Activated naive CD8-positive, alpha-beta T cell (primary cell): ENCODE results near the gene SEZ6L2.
"Not testable (repeated sequence)": the region's sequence is repeated elsewhere in the genome, so short reads cannot be mapped to it uniquely, and the experiment has no call there.

Experiments used
- H3K27ac Mint-ChIP-seq: one replicate; pipeline ENCODE4 v1.8.0; 2021; ENCODE audit warnings: mixed read lengths
- H3K27me3 Mint-ChIP-seq: one replicate; pipeline ENCODE4 v1.8.0; 2021; ENCODE audit warnings: mixed read lengths
- H3K36me3 Mint-ChIP-seq: one replicate; pipeline ENCODE4 v1.8.0; 2021; ENCODE audit warnings: mixed read lengths
- H3K4me1 Mint-ChIP-seq: one replicate; pipeline ENCODE4 v1.8.0; 2021; ENCODE audit warnings: low read depth, mixed read lengths
- H3K4me3 Mint-ChIP-seq: one replicate; pipeline ENCODE4 v1.8.0; 2021; ENCODE audit warnings: mild to moderate bottlenecking, mixed read lengths
- H3K9me3 Mint-ChIP-seq: one replicate; pipeline ENCODE4 v1.8.0; 2021; ENCODE audit warnings: low read depth, mixed read lengths

The SEZ6L2 gene

DNA sequence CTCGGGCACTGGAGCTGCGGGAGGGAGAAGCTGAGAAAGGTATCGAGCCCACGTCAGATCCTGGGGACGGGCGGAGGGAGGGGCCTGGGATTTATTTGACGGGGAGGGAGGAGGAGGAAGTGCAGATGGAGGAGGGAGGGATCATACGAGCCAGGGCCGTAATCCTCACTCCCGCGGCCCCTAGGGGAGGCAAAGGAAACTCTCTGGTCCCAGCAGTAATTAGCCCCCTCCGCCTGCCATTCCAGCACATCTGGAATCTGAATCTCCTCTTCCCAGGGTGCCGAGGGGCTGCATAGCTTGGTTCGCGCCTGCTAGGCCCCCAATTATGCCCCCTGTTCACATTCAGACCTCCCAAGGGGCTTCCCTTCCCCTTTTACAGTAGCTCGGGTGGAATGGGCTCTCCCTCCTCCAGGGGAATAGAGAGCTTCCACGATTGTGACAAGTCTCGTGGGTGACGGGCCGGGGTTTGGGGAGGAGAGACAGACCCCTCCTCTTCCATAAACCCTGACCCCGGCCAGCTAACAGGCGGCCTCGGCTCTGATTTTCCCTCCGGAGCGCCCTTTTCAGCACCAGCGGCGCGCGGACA, at the start of gene SEZ6L2:
Gene SEZ6L2 (minus strand): TSS at position 35 of the 586 bp plus-strand sequence. CDS start 531 bp downstream, outside the sequence.
- no peak within 1 kb of the TSS for H3K27ac Mint-ChIP-seq
- H3K36me3 Mint-ChIP-seq: peaks cover 2% of the 10 kb centered on the region
- peaks cover 16% of the 10 kb centered on the region for H3K27me3 Mint-ChIP-seq
- H3K9me3 Mint-ChIP-seq: no peaks in the 10 kb centered on the region
- peak within 1 kb of the TSS; percentile 84 for H3K4me3 Mint-ChIP-seq
- H3K4me1 Mint-ChIP-seq: peaks cover 9% of the 10 kb centered on the region

DNA sequence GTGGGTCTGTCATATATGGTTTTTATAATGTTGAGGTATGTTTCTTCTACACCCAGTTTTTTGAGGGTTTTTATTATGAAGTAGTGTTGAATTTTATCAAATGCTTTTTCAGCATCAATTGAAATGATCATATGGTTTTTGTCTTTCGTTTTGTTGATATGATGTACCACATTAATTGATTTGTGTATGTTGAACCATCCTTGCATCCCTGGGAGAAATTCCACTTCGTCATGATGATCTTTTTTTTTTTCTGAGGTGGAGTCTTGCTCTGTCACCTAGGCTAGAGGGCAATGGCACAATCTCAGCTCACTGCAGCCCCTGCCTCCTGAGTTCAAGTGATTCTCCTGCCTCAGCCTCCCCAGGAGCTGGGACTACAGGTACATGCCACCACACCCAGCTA, 48.5 kb upstream of the SEZ6L2 start:
- Mint-ChIP-seq H3K9me3 (peaks cover 4% of the 10 kb centered on the region), H3K4me1 (no peaks in the 10 kb centered on the region), H3K27me3 (peaks cover 1% of the 10 kb centered on the region), H3K27ac (no peak overlapping the region), H3K4me3 (no peak overlapping the region), H3K36me3 (peaks cover 3% of the 10 kb centered on the region)

DNA sequence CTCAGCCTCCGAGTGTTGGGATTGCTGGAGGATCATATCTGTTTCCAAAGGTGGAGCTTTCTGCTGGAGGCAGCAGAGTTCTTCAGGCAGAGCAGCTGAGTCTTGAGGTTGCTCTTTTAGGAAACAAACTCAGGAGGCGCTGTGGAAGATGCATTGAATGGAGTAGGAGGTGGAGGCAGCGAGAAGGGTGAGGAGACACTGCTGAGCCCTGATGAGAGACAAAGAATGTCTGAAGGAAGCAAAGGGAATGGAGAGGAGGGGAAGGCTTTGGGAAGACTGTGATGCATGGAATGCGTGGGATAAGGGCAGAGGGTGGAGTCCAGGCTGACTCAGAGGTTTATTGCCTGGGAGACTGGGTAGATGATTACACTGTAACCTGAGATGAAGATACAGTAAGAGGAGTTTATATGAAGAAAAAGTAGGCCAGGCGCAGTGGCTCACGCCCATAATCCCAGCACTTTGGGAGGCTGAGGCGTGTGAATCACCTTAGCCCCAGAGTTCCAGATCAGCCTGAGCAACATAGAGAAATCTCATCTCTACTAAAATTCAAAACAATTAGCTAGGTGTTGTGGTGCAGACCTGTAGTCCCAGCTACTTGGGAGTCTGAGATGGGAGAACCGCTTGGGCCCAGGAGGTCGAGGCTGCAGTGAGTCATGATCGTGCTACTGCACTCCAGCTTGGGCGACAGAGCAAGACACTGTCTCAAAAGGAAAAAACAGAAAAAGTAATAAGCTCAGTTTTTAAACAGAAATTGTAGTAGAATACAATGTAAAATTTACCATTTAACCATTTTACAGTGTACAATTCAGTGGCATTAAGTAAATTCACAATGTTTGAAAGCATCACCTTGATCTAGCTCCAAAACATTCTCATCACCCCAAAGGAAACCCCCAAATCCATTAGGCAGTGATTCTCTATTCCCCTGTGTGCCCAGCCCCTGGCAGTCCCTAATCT, 44.8 kb upstream of the SEZ6L2 start:
- H3K36me3 Mint-ChIP-seq: no peaks in the 10 kb centered on the region
- H3K4me1 Mint-ChIP-seq: peaks cover 5% of the 10 kb centered on the region
- no peaks in the 10 kb centered on the region for H3K9me3 Mint-ChIP-seq
- H3K27ac Mint-ChIP-seq: no peak overlapping the region
- H3K4me3 Mint-ChIP-seq: no peak overlapping the region
- H3K27me3 Mint-ChIP-seq: peaks cover 2% of the 10 kb centered on the region

DNA sequence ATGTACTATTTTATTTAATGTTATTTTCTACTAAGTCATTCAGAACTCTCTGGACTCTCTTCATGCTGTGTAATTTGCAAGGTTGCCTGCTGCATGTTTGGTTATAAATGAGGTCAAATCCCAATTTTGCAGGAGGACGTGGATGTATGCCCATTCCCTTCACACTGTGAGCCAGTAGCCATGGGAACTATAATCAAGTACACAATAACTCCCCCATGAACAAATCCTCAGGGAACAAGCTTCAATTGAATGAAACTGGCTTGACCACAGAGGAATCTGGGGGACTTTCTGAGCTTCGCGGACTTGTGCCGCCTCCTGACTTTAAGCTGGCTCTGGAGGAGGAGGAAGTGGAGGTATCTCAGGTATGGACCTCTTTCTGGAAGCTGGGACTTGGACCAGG, 41.3 kb upstream of the SEZ6L2 start:
- H3K36me3 Mint-ChIP-seq: no peaks in the 10 kb centered on the region
- peaks cover 5% of the 10 kb centered on the region for H3K4me1 Mint-ChIP-seq
- no peak overlapping the region for H3K4me3 Mint-ChIP-seq
- no peak overlapping the region for H3K27ac Mint-ChIP-seq
- no peaks in the 10 kb centered on the region for H3K9me3 Mint-ChIP-seq
- H3K27me3 Mint-ChIP-seq: peaks cover 2% of the 10 kb centered on the region

DNA sequence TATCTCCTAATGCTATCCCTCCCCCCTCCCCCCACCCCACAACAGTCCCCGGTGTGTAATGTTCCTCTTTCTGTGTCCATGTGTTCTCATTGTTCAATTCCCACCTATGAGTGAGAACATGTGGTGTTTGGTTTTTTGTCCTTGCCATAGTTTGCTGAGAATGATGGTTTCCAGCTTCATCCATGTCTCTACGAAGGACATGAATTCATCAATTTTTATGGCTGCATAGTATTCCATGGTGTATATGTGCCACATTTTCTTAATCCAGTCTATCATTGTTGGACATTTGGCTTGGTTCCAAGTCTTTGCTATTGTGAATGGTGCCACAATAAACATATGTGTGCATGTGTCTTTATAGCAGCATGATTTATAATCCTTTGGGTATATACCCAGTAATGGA, 32.4 kb upstream of the SEZ6L2 start:
- not testable (repeated sequence) for H3K27me3 Mint-ChIP-seq, H3K9me3 Mint-ChIP-seq, H3K27ac Mint-ChIP-seq, H3K4me1 Mint-ChIP-seq, H3K4me3 Mint-ChIP-seq, H3K36me3 Mint-ChIP-seq

DNA sequence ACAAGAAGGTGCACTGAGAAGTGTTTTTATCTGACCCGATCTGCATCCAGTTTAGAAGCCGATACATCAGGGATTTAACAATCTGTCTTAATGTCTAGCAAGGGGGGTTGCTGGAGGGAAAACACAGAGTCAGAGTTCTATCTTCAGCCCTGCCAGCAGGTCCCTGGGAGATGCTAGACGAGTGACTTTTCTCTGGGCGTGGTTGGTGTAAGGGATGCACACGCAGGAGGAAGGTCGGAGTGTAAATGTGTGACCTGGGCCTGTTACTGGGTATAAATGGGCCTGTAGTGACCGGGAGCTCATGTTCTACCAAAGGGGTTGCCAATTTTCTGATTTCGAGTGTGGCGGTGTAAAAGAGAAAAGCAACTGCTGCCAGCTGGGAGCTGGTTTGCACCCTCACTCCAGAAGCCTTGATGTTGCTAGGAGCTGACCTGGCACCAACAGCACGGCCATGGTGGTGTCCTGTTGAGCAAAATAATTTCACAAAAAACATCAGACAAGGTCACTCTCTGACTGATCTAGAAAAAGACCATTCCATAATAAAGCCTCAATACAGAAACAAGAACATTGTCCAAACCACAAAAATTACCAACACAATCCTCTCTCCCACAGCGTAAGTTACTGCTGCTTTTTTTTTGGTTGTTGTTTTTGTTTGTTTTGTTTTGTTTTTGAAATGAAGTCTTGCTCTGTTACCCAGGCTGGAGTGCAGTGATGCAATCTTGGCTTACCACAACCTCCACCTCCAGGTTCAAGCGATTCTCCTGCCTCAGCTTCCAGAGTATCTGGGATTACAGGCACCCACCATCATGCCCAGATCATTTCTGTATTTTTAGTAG, 27.9 kb upstream of the SEZ6L2 start:
- peaks cover 4% of the 10 kb centered on the region for H3K36me3 Mint-ChIP-seq
- peaks cover 29% of the 10 kb centered on the region for H3K4me1 Mint-ChIP-seq
- H3K27ac Mint-ChIP-seq: peak overlapping the region; percentile 95
- H3K27me3 Mint-ChIP-seq: no peaks in the 10 kb centered on the region
- H3K9me3 Mint-ChIP-seq: no peaks in the 10 kb centered on the region
- H3K4me3 Mint-ChIP-seq: peak overlapping the region; percentile 92

DNA sequence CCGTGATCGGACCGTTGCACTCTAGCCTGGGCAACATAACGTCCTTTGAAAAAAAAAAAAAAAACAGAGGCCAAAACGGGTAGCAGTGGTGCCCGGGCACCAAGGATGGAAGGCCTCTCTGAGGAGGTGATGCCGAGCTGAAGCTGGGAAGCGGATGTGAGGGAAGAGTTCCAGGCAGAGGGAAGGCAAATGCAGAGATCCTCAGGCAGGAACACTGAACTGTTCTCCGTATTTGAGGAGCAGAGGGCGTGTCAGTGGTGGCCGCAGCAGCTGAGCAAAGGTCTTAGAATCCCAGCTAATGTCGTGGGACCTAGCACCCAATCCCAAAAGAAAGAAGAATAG, 27.3 kb upstream of the SEZ6L2 start:
- no peaks in the 10 kb centered on the region for H3K9me3 Mint-ChIP-seq
- peak overlapping the region; percentile 92 for H3K4me3 Mint-ChIP-seq
- no peaks in the 10 kb centered on the region for H3K27me3 Mint-ChIP-seq
- peaks cover 30% of the 10 kb centered on the region for H3K4me1 Mint-ChIP-seq
- peaks cover 4% of the 10 kb centered on the region for H3K36me3 Mint-ChIP-seq
- H3K27ac Mint-ChIP-seq: peak overlapping the region; percentile 95

DNA sequence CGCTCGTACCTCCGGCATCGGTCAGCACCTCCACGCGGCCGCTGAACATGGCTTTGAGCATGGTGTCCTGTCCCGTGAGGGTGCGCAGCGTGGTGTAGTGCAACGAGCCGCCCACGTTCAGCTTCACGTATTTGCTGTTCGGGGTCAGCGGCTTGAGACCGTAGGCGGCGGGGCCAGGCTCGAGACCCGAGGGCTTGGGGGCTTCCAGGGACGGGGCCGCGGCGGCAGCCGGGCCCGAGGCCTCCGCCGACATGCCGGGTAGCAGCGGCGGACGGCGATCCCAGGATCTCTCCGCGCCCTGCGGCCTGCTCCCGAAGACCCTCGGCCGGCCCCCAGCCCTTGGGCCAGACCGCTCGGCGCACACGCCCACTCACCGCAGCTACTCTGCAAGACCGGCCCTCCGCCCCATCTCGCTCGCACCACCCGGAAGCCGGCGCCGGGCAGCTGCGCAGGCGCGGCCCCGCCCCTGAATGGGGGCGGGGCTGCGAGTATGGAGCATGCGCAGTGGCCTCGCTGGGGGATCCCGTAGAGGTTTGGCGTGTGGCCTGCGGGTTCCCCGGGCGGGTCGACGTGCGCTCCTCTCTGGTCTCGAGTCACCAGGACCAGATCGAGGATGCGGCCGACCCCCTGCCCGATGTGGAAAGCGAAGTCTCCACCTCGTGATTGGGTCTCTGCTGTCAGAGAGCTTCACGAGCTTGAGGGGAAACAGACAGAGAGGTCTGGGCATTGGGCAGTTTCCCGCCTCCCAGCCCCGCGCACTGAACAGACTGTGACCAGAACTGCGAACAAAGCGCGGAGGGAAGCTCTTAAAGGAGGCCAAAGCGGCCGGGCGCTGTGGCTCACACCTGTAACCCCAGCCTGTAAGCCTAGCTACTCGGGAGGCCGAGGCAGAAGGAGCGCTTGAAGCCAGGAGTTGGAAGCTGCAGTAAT, 26.7 kb upstream of the SEZ6L2 start, which contains the start of gene KCTD13:
Gene KCTD13 (minus strand): TSS at position 446 of the 930 bp plus-strand sequence. CDS start 193 bp downstream, at position 253.
- Mint-ChIP-seq H3K4me3 (peak within 1 kb of the TSS; percentile 99), H3K36me3 (peaks cover 7% of the 10 kb centered on the region), H3K4me1 (peaks cover 34% of the 10 kb centered on the region), H3K27ac (peak within 1 kb of the TSS; percentile 95), H3K9me3 (no peaks in the 10 kb centered on the region), H3K27me3 (no peaks in the 10 kb centered on the region)

DNA sequence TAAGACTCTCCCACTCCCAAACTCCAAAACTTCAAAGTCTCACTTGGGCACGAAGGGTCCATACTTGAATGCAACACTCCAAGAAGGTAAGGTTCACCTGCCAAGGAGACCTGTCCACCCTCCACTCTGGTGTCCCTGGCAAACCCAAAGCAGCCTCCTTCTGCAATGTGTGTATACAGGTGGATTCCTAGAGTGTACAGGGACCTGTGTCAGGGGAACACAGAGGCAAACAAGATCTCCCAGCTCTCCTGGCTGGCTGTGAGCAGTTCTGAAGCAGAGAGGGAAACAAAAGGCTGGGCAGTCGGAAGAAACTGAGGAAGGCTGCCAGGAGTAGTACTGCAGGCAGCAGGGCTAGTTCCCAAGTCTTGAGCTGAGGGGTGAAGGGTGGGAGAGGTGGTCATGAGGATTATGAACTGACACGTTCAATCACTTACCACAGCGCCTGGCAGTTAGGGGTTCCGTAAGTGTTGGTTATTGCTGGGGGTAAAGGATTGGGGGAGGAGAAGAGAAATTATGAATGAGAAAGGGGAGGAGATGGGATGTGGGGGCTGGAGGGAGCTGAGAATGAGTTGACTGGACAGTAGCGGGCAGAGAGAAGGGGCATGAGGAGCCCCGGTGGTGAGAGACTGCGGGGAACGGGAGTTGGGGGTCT, 25.9 kb upstream of the SEZ6L2 start:
- no peaks in the 10 kb centered on the region for H3K27me3 Mint-ChIP-seq
- peaks cover 42% of the 10 kb centered on the region for H3K4me1 Mint-ChIP-seq
- peak overlapping the region; percentile 99 for H3K4me3 Mint-ChIP-seq
- H3K27ac Mint-ChIP-seq: peak overlapping the region; percentile 93
- peaks cover 14% of the 10 kb centered on the region for H3K36me3 Mint-ChIP-seq
- no peaks in the 10 kb centered on the region for H3K9me3 Mint-ChIP-seq

DNA sequence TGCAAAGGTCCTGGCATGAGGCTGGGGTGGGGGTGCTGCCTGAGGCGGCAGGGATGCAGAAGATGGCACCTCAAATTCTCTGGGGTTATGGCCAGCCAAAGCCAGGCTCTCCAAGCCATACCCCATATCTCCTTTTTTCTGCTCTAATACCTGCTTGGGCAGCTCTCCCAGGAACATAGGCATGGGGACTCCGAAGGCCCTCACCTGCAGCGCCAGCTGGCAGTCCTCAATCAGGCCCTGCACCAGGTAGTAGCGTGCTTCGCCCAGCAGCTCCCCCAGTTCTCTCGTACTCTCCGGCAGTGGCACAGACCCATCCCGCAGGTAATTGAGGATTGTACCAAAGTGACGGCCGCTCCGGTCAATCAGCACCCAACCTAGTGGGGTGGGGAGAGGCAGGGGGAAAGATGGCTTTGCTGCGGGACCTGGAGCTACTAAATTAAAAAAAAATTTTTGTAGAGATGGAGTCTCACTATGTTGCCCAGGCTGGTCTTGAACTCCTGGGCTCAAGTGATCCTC, 23.7 kb upstream of the SEZ6L2 start:
- Mint-ChIP-seq H3K36me3 (peaks cover 17% of the 10 kb centered on the region), H3K4me1 (peaks cover 42% of the 10 kb centered on the region), H3K9me3 (no peaks in the 10 kb centered on the region), H3K27ac (no peak overlapping the region), H3K4me3 (no peak overlapping the region), H3K27me3 (no peaks in the 10 kb centered on the region)

DNA sequence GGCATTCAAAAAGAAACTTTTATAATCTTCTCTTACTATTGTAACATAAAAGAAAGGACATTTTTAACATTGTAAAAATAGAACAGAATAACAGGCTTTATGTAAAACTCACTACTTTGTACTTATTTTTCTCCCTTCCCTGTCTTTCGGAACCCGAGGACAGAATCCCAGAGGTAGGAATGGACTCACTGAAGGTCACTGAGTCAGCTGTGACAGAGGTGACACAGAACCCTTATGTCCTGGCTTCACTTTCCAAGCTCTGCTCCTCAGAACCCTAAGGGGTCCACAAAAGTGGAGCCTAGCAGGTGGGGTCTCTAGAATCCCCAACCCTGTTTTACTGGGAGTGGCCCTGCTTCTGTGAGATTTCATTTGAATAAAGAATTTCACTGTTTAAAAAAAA, 23.0 kb upstream of the SEZ6L2 start:
- Mint-ChIP-seq H3K4me1 (peaks cover 41% of the 10 kb centered on the region), H3K36me3 (peaks cover 17% of the 10 kb centered on the region), H3K27me3 (no peaks in the 10 kb centered on the region), H3K4me3 (no peak overlapping the region), H3K9me3 (no peaks in the 10 kb centered on the region), H3K27ac (no peak overlapping the region)

DNA sequence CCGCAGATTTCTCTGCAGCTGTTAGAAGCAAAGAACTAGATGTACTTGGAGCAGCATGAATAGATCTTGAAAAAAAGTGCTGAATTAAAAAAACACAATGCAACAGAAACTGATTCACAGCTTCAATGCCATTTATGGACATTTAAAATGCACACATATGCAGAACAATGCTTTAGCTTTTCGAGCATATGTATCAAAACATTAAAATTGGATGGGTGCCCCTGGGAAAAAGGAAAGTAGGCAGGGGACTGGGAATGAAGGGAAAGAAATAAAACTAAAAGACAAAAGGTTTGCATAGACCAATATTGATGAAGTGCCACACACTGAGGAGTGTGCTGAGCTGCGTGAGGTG, 21.7 kb upstream of the SEZ6L2 start:
- H3K4me1 Mint-ChIP-seq: peaks cover 31% of the 10 kb centered on the region
- H3K27me3 Mint-ChIP-seq: no peaks in the 10 kb centered on the region
- peaks cover 17% of the 10 kb centered on the region for H3K36me3 Mint-ChIP-seq
- H3K27ac Mint-ChIP-seq: no peak overlapping the region
- H3K4me3 Mint-ChIP-seq: peak overlapping the region; percentile 0
- H3K9me3 Mint-ChIP-seq: no peaks in the 10 kb centered on the region

DNA sequence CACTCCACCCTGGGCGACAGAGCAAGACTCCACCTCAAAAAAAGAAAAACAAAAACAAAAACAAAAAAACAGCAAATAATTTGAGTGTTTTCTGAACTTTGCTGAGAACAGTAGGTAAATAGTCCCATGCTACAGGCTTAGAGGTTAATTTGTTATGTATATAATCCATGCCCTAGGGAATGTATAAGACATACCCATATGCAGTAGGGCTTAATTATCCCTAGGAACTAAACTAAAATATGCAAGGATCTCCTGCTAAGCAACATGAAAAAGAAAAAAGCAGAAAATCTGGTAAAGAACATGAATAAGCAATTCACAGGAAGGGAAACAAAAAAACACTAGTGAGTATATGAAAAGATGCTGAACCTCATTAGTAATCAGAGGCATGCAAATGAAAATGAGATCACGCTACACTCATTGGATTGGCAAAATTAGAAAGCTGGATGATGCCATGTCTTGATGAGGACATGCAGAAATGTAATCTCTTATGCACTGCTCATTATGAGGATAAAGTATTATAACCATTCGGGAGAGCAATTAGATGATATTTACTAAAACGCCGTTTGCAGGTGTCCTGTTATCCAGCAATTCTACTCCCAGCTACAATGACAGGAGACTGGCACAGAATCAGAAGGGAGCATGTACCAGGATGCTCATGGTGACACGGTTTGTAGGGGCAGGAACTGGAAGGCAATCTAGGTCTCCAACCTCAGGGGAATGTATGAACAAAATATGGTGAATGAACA, 21.1 kb upstream of the SEZ6L2 start:
- Mint-ChIP-seq H3K9me3 (no peaks in the 10 kb centered on the region), H3K36me3 (peaks cover 17% of the 10 kb centered on the region), H3K4me3 (peak overlapping the region; percentile 0), H3K27me3 (no peaks in the 10 kb centered on the region), H3K4me1 (peaks cover 31% of the 10 kb centered on the region), H3K27ac (no peak overlapping the region)
